Measurements from ENCODE around the gene PDK3. TPM values are rescaled to one million over a fixed set of nuclear protein-coding genes. Genes with fewer than 3 reads are reported as not detected.

The PDK3 gene
- total RNA-seq, 2 experiments from 2014 or later: 30.0 to 31.5 TPM

DNA sequence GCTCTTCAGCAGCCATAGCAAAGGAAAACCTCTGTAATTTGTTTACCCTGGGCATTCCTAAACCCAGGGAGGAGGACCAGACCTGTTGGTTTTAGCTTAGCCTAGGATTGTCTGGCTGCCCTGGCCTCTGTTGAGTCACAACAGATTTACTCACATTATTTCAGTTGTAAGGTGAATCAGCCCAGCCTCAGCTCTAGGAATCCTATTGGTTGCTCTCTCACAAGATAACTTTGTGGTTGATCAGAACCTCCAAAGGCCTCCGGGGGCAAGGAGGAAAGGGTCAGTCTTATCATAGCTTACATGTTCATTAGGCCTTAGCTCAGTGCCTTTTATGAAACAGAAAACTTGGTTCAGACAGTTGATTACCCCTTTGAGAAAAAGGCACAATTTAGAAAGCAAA is 41.0 kb downstream of the PDK3 start:
- ChIA-PET CTCF (interaction anchor here (1.0 to 1.7 kb wide), 3 partner anchors 8 to 134 kb away, joined by 3 to 4 read pairs (median 4); no protein-coding TSS in a partner anchor), POLR2A (no interaction called here)
- peaks cover 20% of the 10 kb centered on the region for H3K4me1 Mint-ChIP-seq (ENCODE audit: low read depth)
- no peak for ATAC-seq
- H3K36me3 Mint-ChIP-seq (ENCODE audit: low read depth): peaks cover 47% of the 10 kb centered on the region
- H3K4me3 Mint-ChIP-seq: no peak overlapping the region
- H3K27ac Mint-ChIP-seq: no peak overlapping the region
- DNase-seq: no peak
- no peaks in the 10 kb centered on the region for H3K27me3 Mint-ChIP-seq (ENCODE audit: low read depth)
- H3K9me3 Mint-ChIP-seq (ENCODE audit: insufficient read depth): no peaks in the 10 kb centered on the region

DNA sequence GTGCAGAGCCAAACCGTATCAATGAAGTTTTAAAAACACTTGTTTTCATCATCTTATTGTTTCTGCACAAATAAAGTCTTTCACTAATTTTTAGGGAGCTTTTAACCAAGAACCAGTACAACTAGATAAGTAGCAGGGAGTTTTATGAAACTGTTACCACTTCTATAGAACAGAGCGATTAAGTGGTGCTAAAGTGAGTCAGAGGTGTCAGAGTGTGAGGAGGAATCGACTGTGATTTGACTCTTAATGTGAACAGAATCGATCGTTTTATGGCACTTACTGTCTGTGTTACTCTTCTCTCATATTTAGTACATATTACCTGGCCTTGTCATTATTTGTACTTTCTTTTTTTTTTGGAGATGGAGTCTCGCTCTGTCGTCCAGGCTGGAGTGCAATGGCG is 43.3 kb downstream of the PDK3 start:
- POLR2A ChIA-PET: no interaction called here
- Mint-ChIP-seq H3K27ac (no peak overlapping the region), H3K27me3 (ENCODE audit: low read depth) (no peaks in the 10 kb centered on the region), H3K36me3 (ENCODE audit: low read depth) (peaks cover 43% of the 10 kb centered on the region), H3K9me3 (ENCODE audit: insufficient read depth) (no peaks in the 10 kb centered on the region), H3K4me1 (ENCODE audit: low read depth) (peaks cover 22% of the 10 kb centered on the region), H3K4me3 (no peak overlapping the region)
- no peak for DNase-seq
- no peak for ATAC-seq
- CTCF ChIA-PET: no interaction called here

DNA sequence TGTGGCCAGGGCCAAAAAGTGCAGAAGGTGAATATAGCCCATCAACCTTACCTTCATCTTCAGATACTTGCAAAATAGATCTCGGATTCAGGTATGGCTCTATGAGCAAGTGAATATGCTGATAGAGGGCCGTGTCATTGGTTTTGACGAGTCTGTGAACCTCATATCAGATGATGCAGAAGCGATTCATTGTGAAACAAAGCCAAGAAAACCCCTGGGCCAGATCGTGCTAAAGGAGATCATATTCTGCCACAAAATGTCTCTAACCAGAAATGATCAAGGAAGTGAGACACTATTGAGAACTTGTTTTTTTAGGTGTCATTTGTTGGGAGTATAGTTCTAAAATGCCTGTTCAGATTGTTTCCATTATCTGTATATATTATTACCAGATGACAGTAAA is 48.3 kb downstream of the PDK3 start:
- H3K27me3 Mint-ChIP-seq (ENCODE audit: low read depth): no peaks in the 10 kb centered on the region
- DNase-seq (no peak), ATAC-seq (no peak)
- H3K9me3 Mint-ChIP-seq (ENCODE audit: insufficient read depth): no peaks in the 10 kb centered on the region
- H3K4me1 Mint-ChIP-seq (ENCODE audit: low read depth): peaks cover 3% of the 10 kb centered on the region
- CTCF ChIA-PET: no interaction called here
- no peak overlapping the region for H3K4me3 Mint-ChIP-seq
- H3K36me3 Mint-ChIP-seq (ENCODE audit: low read depth): peaks cover 22% of the 10 kb centered on the region
- POLR2A ChIA-PET: no interaction called here
- H3K27ac Mint-ChIP-seq: no peak overlapping the region

DNA sequence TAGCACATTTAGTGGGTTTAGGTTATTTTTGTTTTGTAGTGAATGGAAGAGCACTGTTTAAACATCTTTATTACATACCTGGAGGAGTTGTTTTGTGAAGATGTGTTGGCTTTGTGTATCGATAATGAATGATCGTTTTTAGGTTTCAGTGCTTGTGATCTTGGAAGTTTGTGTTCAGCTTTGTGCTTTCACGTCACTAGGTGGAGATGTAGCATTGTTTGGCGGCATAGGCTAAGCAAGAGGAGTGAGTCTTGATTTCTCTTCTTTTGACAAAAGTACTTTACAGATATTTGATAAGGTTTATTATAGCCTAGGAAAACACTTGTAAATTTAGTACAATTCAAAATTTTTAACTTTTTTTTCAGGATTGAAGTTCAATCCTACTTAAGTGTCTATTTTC is 50.4 kb downstream of the PDK3 start:
- H3K4me3 Mint-ChIP-seq: no peak overlapping the region
- no peak for ATAC-seq
- H3K9me3 Mint-ChIP-seq (ENCODE audit: insufficient read depth): no peaks in the 10 kb centered on the region
- H3K27me3 Mint-ChIP-seq (ENCODE audit: low read depth): no peaks in the 10 kb centered on the region
- ChIA-PET CTCF (no interaction called here), POLR2A (no interaction called here)
- peaks cover 13% of the 10 kb centered on the region for H3K36me3 Mint-ChIP-seq (ENCODE audit: low read depth)
- peaks cover 3% of the 10 kb centered on the region for H3K4me1 Mint-ChIP-seq (ENCODE audit: low read depth)
- H3K27ac Mint-ChIP-seq: no peak overlapping the region
- no peak for DNase-seq

DNA sequence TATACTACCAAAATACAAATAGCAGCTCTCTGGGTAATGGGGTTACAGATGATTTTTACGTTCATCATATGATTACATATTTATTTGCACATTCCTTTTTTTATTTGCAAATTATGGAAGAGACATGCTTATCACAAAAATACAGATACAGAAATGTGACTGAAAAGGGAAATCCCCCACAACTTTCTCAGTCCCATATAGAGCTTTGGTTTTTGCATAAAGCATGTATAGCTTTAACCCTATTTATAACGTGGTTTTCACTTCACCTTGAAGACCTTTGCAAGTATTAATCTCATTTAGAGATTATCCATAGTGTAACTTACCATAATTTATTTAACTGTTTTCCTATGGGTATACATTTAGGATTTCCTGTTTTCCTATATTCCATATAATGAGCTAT is 55.4 kb downstream of the PDK3 start:
- H3K27me3 Mint-ChIP-seq (ENCODE audit: low read depth): no peaks in the 10 kb centered on the region
- ChIA-PET POLR2A (no interaction called here), CTCF (no interaction called here)
- no peak overlapping the region for H3K4me3 Mint-ChIP-seq
- H3K27ac Mint-ChIP-seq: no peak overlapping the region
- no peaks in the 10 kb centered on the region for H3K4me1 Mint-ChIP-seq (ENCODE audit: low read depth)
- DNase-seq (no peak), ATAC-seq (no peak)
- H3K9me3 Mint-ChIP-seq (ENCODE audit: insufficient read depth): no peaks in the 10 kb centered on the region
- H3K36me3 Mint-ChIP-seq (ENCODE audit: low read depth): peaks cover 8% of the 10 kb centered on the region

DNA sequence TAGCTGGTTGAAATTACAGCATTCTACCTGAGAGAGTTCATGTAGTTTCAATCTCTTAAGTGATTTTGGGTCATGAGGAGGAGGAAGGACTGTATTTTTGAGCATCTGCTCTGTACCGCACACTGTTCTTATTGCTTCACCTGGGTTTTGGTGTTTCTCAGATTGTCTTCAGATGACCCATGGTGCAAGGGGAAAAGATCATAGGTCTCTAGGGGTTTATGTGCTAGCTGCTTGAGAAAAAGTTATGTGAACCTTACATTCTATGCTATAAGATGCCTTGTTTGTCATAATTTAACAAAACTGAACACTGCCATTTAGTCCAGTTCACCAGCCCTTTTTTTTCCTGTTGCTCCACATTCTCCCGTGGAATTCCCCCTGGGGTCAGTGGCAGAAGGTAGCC is 60.4 kb downstream of the PDK3 start:
- peaks cover 12% of the 10 kb centered on the region for H3K36me3 Mint-ChIP-seq (ENCODE audit: low read depth)
- POLR2A ChIA-PET: no interaction called here
- CTCF ChIA-PET: no interaction called here
- no peaks in the 10 kb centered on the region for H3K27me3 Mint-ChIP-seq (ENCODE audit: low read depth)
- no peaks in the 10 kb centered on the region for H3K4me1 Mint-ChIP-seq (ENCODE audit: low read depth)
- H3K9me3 Mint-ChIP-seq (ENCODE audit: insufficient read depth): no peaks in the 10 kb centered on the region
- H3K4me3 Mint-ChIP-seq: no peak overlapping the region
- ATAC-seq (no peak), DNase-seq (no peak)
- no peak overlapping the region for H3K27ac Mint-ChIP-seq

DNA sequence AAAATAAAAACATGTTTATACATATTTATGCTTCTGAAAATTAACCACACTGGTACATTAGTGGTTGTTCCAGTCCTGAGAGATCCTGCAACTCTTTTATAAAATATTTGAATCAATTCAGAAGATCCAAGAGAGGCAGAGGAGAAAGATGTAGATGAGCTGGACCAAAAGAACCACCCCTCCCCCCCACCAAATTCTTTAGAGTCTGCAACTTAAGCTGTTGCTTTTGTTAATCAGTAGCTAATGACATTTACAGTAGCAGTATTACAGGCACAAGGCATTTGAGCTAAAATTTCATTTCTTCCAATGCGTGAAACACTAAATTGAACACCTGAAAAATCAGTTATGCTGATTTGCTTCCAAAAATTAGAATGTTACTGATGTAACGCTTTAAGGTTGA is 61.5 kb downstream of the PDK3 start:
- Mint-ChIP-seq H3K4me3 (no peak overlapping the region), H3K9me3 (ENCODE audit: insufficient read depth) (no peaks in the 10 kb centered on the region), H3K4me1 (ENCODE audit: low read depth) (no peaks in the 10 kb centered on the region), H3K27me3 (ENCODE audit: low read depth) (no peaks in the 10 kb centered on the region), H3K36me3 (ENCODE audit: low read depth) (peaks cover 16% of the 10 kb centered on the region), H3K27ac (no peak overlapping the region)
- no peak for DNase-seq
- no peak for ATAC-seq
- ChIA-PET CTCF (no interaction called here), POLR2A (no interaction called here)

DNA sequence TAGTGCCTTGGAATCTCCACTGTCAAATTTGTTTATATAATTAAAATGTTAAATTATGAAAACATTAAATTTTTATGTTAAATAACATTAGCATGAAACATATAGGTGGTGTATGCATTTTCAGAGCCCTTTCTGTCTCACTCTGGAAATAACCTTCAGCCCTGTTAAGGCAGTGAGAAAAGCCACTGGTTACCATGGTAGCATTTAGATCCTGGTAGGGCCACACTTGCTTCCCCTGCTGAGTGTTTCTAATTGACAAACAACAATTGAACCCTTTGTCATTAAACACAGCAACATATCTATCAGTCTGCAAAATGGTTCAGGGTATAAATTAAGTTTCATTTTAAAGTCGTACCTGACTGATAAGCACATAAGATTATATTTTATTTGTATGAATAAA is 63.5 kb downstream of the PDK3 start:
- H3K27me3 Mint-ChIP-seq (ENCODE audit: low read depth): no peaks in the 10 kb centered on the region
- ChIA-PET POLR2A (no interaction called here), CTCF (no interaction called here)
- no peaks in the 10 kb centered on the region for H3K4me1 Mint-ChIP-seq (ENCODE audit: low read depth)
- ATAC-seq (no peak), DNase-seq (no peak)
- H3K9me3 Mint-ChIP-seq (ENCODE audit: insufficient read depth): no peaks in the 10 kb centered on the region
- H3K4me3 Mint-ChIP-seq: no peak overlapping the region
- H3K27ac Mint-ChIP-seq: no peak overlapping the region
- H3K36me3 Mint-ChIP-seq (ENCODE audit: low read depth): peaks cover 20% of the 10 kb centered on the region

DNA sequence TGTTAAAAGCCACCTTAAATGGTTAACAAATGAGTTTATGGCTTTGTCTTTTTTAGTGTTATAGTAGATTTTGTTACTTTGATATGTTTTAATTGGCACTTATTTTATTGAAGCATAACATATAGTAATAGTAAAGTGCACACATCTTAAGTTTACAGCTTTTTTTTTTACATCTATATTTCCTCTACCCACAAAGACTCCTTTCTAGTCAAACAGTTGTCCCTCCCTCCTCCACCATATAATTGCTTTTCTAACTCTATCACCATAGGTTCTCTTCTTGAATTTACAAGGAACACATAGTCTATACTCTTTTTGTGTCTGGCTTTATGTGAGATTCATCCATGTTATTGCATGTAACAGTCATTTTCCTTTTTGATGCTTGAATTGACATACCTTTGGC is 71.5 kb downstream of the PDK3 start:
- no peak overlapping the region for H3K27ac Mint-ChIP-seq
- no peak for ATAC-seq
- CTCF ChIA-PET: interaction anchor here (2.0 kb wide), 1 partner anchor 165 kb away, joined by 4 read pairs; no protein-coding TSS in a partner anchor
- POLR2A ChIA-PET: no interaction called here
- peaks cover 21% of the 10 kb centered on the region for H3K36me3 Mint-ChIP-seq (ENCODE audit: low read depth)
- H3K27me3 Mint-ChIP-seq (ENCODE audit: low read depth): no peaks in the 10 kb centered on the region
- DNase-seq: no peak
- H3K4me1 Mint-ChIP-seq (ENCODE audit: low read depth): no peaks in the 10 kb centered on the region
- H3K9me3 Mint-ChIP-seq (ENCODE audit: insufficient read depth): no peaks in the 10 kb centered on the region
- no peak overlapping the region for H3K4me3 Mint-ChIP-seq

DNA sequence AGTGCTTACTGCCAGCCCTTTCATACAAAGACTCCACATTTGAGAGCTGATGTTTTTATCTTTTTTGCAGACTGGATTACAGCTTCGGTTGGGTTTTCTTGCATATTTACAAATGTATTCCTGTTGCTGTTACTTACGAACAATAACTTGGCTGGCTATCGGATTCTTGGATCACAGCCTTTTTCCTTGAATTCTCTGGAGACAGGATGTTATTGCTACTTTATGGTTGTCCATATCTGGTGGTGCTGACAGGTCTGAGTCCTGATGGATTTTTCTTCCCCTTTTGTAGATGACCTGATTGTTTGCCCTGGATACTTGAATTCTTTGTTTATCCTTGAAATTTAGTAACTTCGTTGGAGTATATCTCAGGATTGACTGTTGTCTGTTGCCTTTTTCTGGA is 77.7 kb downstream of the PDK3 start:
- Mint-ChIP-seq H3K27me3 (ENCODE audit: low read depth) (no peaks in the 10 kb centered on the region), H3K4me1 (ENCODE audit: low read depth) (no peaks in the 10 kb centered on the region), H3K9me3 (ENCODE audit: insufficient read depth) (no peaks in the 10 kb centered on the region), H3K27ac (no peak overlapping the region), H3K4me3 (no peak overlapping the region), H3K36me3 (ENCODE audit: low read depth) (peaks cover 9% of the 10 kb centered on the region)
- ChIA-PET POLR2A (no interaction called here), CTCF (no interaction called here)
- no peak for DNase-seq
- ATAC-seq: no peak

DNA sequence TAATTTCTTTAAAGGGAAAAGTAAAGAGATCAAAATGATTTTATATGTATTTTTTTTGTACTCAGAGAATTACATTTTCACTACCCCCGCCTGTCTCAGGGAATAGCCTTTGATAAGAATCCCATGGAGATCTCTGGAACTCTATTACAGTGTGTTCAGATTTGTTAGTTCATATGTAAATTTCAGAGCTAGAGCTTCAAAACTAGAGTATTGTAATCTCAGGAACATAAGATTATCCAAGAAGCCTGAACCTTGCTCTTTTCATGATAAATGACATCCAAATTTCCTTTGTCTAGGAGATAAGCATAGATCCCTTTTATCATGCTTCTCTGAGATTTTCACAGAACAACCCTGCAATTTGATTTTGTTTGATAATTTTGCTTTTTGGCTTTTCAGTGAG is 82.9 kb downstream of the PDK3 start:
- DNase-seq (no peak), ATAC-seq (no peak)
- Mint-ChIP-seq H3K4me3 (no peak overlapping the region), H3K4me1 (ENCODE audit: low read depth) (no peaks in the 10 kb centered on the region), H3K9me3 (ENCODE audit: insufficient read depth) (no peaks in the 10 kb centered on the region), H3K27ac (no peak overlapping the region), H3K36me3 (ENCODE audit: low read depth) (peaks cover 2% of the 10 kb centered on the region), H3K27me3 (ENCODE audit: low read depth) (no peaks in the 10 kb centered on the region)
- ChIA-PET CTCF (no interaction called here), POLR2A (no interaction called here)

DNA sequence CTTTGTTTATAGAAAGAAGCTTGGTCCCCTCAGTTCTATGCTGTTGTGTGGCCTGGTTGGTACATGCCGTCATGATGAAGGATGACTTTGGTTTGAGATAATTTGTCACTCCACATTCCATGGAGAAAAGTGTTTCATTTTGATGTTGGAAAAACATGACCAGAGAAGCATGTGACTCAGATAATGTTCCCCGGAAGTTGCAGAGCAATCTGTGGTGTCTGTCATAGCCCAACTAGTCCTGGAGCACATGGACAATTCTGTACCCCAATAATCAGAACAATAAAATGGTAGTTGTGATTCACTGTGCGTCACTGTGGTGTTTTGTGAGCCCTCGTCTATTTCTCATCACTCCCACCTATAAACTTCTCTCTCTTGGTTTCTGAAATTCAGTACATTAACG is 85.1 kb downstream of the PDK3 start:
- no peaks in the 10 kb centered on the region for H3K4me1 Mint-ChIP-seq (ENCODE audit: low read depth)
- no peak for ATAC-seq
- H3K4me3 Mint-ChIP-seq: no peak overlapping the region
- H3K27me3 Mint-ChIP-seq (ENCODE audit: low read depth): no peaks in the 10 kb centered on the region
- H3K36me3 Mint-ChIP-seq (ENCODE audit: low read depth): no peaks in the 10 kb centered on the region
- no peak overlapping the region for H3K27ac Mint-ChIP-seq
- no peaks in the 10 kb centered on the region for H3K9me3 Mint-ChIP-seq (ENCODE audit: insufficient read depth)
- CTCF ChIA-PET: no interaction called here
- POLR2A ChIA-PET: no interaction called here
- DNase-seq: no peak

DNA sequence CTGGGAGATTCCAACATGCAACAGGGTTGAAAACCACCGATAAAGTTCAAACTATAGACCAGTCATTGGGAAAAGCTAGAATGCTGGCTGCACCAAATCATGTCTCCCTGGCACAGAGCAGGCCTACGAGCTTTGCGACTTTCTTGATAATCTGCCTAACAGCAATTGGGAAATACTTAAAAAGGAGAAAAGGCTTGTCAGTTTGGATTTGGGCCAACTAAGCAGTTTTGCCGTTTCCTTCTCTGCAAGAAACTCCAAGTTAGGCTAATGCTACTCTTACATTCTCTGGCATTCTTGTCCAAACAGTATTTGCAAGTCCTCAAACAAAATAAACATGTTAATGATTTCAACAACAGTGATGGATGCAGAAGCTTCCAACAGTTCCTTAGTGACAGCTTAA is 87.9 kb downstream of the PDK3 start:
- Mint-ChIP-seq H3K27ac (no peak overlapping the region), H3K4me3 (no peak overlapping the region), H3K4me1 (ENCODE audit: low read depth) (no peaks in the 10 kb centered on the region), H3K36me3 (ENCODE audit: low read depth) (no peaks in the 10 kb centered on the region), H3K27me3 (ENCODE audit: low read depth) (no peaks in the 10 kb centered on the region), H3K9me3 (ENCODE audit: insufficient read depth) (no peaks in the 10 kb centered on the region)
- ChIA-PET POLR2A (no interaction called here), CTCF (no interaction called here)
- ATAC-seq (no peak), DNase-seq (no peak)
